ENCODE results near the gene CSMD2.
"Not testable (repeated sequence)": the region's sequence is repeated elsewhere in the genome, so short reads cannot be mapped to it uniquely, and the experiment has no call there.

CSMD2 gene

GRCh38 chr1:34108269-34108668 is 56.8 kb downstream of the CSMD2 start:
- H3K4me3 ChIP-seq (ENCODE audit: low read depth, low read length) = no peak overlapping the region
- no peak overlapping the region for H3K9ac ChIP-seq (ENCODE audit: low read depth, low read length)
- H3K4me1 ChIP-seq (ENCODE audit: control insufficient read depth, insufficient read depth, low read length) = peaks cover 11% of the 10 kb centered on the region; the same call in 1 of the 2 replicates
- no peaks in the 10 kb centered on the region for H3K27me3 ChIP-seq (ENCODE audit: control insufficient read depth, insufficient read depth, low read length)
- H3K27ac ChIP-seq (ENCODE audit: low read depth, low read length) = no peak overlapping the region
- H3K36me3 ChIP-seq (ENCODE audit: control insufficient read depth, insufficient read depth, low read length) = no peaks in the 10 kb centered on the region
- no peaks in the 10 kb centered on the region for H3K9me3 ChIP-seq (ENCODE audit: control insufficient read depth, insufficient read depth, low read length)

- Histone ChIP-seq H3K4me3 (ENCODE audit: low read depth, low read length) (no peak overlapping the region), H3K9ac (ENCODE audit: low read depth, low read length) (no peak overlapping the region), H3K9me3 (ENCODE audit: control insufficient read depth, insufficient read depth, low read length) (no peaks in the 10 kb centered on the region), H3K4me1 (ENCODE audit: control insufficient read depth, insufficient read depth, low read length) (no peaks in the 10 kb centered on the region), H3K27me3 (ENCODE audit: control insufficient read depth, insufficient read depth, low read length) (no peaks in the 10 kb centered on the region), H3K36me3 (ENCODE audit: control insufficient read depth, insufficient read depth, low read length) (no peaks in the 10 kb centered on the region), H3K27ac (ENCODE audit: low read depth, low read length) (no peak overlapping the region)
Measured at GRCh38 chr1:34101151-34101550, 63.9 kb downstream of the CSMD2 start.

- no peaks in the 10 kb centered on the region for H3K9me3 ChIP-seq (ENCODE audit: control insufficient read depth, insufficient read depth, low read length)
- no peak overlapping the region for H3K4me3 ChIP-seq (ENCODE audit: low read depth, low read length)
- H3K9ac ChIP-seq (ENCODE audit: low read depth, low read length) = no peak overlapping the region
- no peak overlapping the region for H3K27ac ChIP-seq (ENCODE audit: low read depth, low read length)
- no peaks in the 10 kb centered on the region for H3K4me1 ChIP-seq (ENCODE audit: control insufficient read depth, insufficient read depth, low read length)
- H3K27me3 ChIP-seq (ENCODE audit: control insufficient read depth, insufficient read depth, low read length) = no peaks in the 10 kb centered on the region
- H3K36me3 ChIP-seq (ENCODE audit: control insufficient read depth, insufficient read depth, low read length) = no peaks in the 10 kb centered on the region
Measured at GRCh38 chr1:34100332-34100731, 64.7 kb downstream of the CSMD2 start.

GRCh38 chr1:34092399-34092798 is 72.6 kb downstream of the CSMD2 start:
- H3K27me3 ChIP-seq (ENCODE audit: control insufficient read depth, insufficient read depth, low read length); H3K9ac ChIP-seq (ENCODE audit: low read depth, low read length); H3K4me3 ChIP-seq (ENCODE audit: low read depth, low read length); H3K27ac ChIP-seq (ENCODE audit: low read depth, low read length); H3K36me3 ChIP-seq (ENCODE audit: control insufficient read depth, insufficient read depth, low read length); H3K4me1 ChIP-seq (ENCODE audit: control insufficient read depth, insufficient read depth, low read length); H3K9me3 ChIP-seq (ENCODE audit: control insufficient read depth, insufficient read depth, low read length): not testable (repeated sequence)

GRCh38 chr1:34089731-34090130 is 75.3 kb downstream of the CSMD2 start:
- Histone ChIP-seq H3K4me3 (ENCODE audit: low read depth, low read length) (no peak overlapping the region), H3K9ac (ENCODE audit: low read depth, low read length) (no peak overlapping the region), H3K27me3 (ENCODE audit: control insufficient read depth, insufficient read depth, low read length) (no peaks in the 10 kb centered on the region), H3K4me1 (ENCODE audit: control insufficient read depth, insufficient read depth, low read length) (no peaks in the 10 kb centered on the region), H3K36me3 (ENCODE audit: control insufficient read depth, insufficient read depth, low read length) (peaks cover 7% of the 10 kb centered on the region; the same call in 1 of the 2 replicates), H3K9me3 (ENCODE audit: control insufficient read depth, insufficient read depth, low read length) (peaks cover 4% of the 10 kb centered on the region; the same call in 1 of the 2 replicates), H3K27ac (ENCODE audit: low read depth, low read length) (no peak overlapping the region)

- Histone ChIP-seq H3K9ac (ENCODE audit: low read depth, low read length) (no peak overlapping the region), H3K4me3 (ENCODE audit: low read depth, low read length) (no peak overlapping the region), H3K27me3 (ENCODE audit: control insufficient read depth, insufficient read depth, low read length) (no peaks in the 10 kb centered on the region), H3K4me1 (ENCODE audit: control insufficient read depth, insufficient read depth, low read length) (no peaks in the 10 kb centered on the region), H3K27ac (ENCODE audit: low read depth, low read length) (no peak overlapping the region), H3K9me3 (ENCODE audit: control insufficient read depth, insufficient read depth, low read length) (peaks cover 6% of the 10 kb centered on the region), H3K36me3 (ENCODE audit: control insufficient read depth, insufficient read depth, low read length) (peaks cover 7% of the 10 kb centered on the region; the same call in 1 of the 2 replicates)
Measured at GRCh38 chr1:34087986-34088385, 77.0 kb downstream of the CSMD2 start.

GRCh38 chr1:34086561-34086960 is 78.5 kb downstream of the CSMD2 start:
- Histone ChIP-seq H3K27ac (ENCODE audit: low read depth, low read length) (no peak overlapping the region), H3K36me3 (ENCODE audit: control insufficient read depth, insufficient read depth, low read length) (peaks cover 7% of the 10 kb centered on the region; the same call in 1 of the 2 replicates), H3K4me3 (ENCODE audit: low read depth, low read length) (no peak overlapping the region), H3K4me1 (ENCODE audit: control insufficient read depth, insufficient read depth, low read length) (no peaks in the 10 kb centered on the region), H3K27me3 (ENCODE audit: control insufficient read depth, insufficient read depth, low read length) (no peaks in the 10 kb centered on the region), H3K9me3 (ENCODE audit: control insufficient read depth, insufficient read depth, low read length) (peaks cover 2% of the 10 kb centered on the region), H3K9ac (ENCODE audit: low read depth, low read length) (no peak overlapping the region)

GRCh38 chr1:34083974-34084373 is 81.1 kb downstream of the CSMD2 start:
- no peak overlapping the region for H3K4me3 ChIP-seq (ENCODE audit: low read depth, low read length)
- peaks cover 8% of the 10 kb centered on the region for H3K9me3 ChIP-seq (ENCODE audit: control insufficient read depth, insufficient read depth, low read length)
- H3K36me3 ChIP-seq (ENCODE audit: control insufficient read depth, insufficient read depth, low read length) = peaks cover 7% of the 10 kb centered on the region; the same call in 1 of the 2 replicates
- H3K27ac ChIP-seq (ENCODE audit: low read depth, low read length) = no peak overlapping the region
- H3K9ac ChIP-seq (ENCODE audit: low read depth, low read length) = no peak overlapping the region
- no peaks in the 10 kb centered on the region for H3K27me3 ChIP-seq (ENCODE audit: control insufficient read depth, insufficient read depth, low read length)
- no peaks in the 10 kb centered on the region for H3K4me1 ChIP-seq (ENCODE audit: control insufficient read depth, insufficient read depth, low read length)

- not testable (repeated sequence) for H3K4me1 ChIP-seq (ENCODE audit: control insufficient read depth, insufficient read depth, low read length); H3K27me3 ChIP-seq (ENCODE audit: control insufficient read depth, insufficient read depth, low read length); H3K9ac ChIP-seq (ENCODE audit: low read depth, low read length); H3K36me3 ChIP-seq (ENCODE audit: control insufficient read depth, insufficient read depth, low read length); H3K9me3 ChIP-seq (ENCODE audit: control insufficient read depth, insufficient read depth, low read length); H3K4me3 ChIP-seq (ENCODE audit: low read depth, low read length); H3K27ac ChIP-seq (ENCODE audit: low read depth, low read length)
Measured at GRCh38 chr1:34082085-34082670, 82.9 kb downstream of the CSMD2 start.

- Histone ChIP-seq H3K4me1 (ENCODE audit: control insufficient read depth, insufficient read depth, low read length) (no peaks in the 10 kb centered on the region), H3K27ac (ENCODE audit: low read depth, low read length) (no peak overlapping the region), H3K27me3 (ENCODE audit: control insufficient read depth, insufficient read depth, low read length) (no peaks in the 10 kb centered on the region), H3K9me3 (ENCODE audit: control insufficient read depth, insufficient read depth, low read length) (peaks cover 6% of the 10 kb centered on the region; the same call in 1 of the 2 replicates), H3K4me3 (ENCODE audit: low read depth, low read length) (no peak overlapping the region), H3K9ac (ENCODE audit: low read depth, low read length) (no peak overlapping the region), H3K36me3 (ENCODE audit: control insufficient read depth, insufficient read depth, low read length) (no peaks in the 10 kb centered on the region)
Measured at GRCh38 chr1:34078383-34078782, 86.6 kb downstream of the CSMD2 start.

GRCh38 chr1:34075576-34075975 is 89.5 kb downstream of the CSMD2 start:
- Histone ChIP-seq H3K4me3 (ENCODE audit: low read depth, low read length) (no peak overlapping the region), H3K36me3 (ENCODE audit: control insufficient read depth, insufficient read depth, low read length) (no peaks in the 10 kb centered on the region), H3K27ac (ENCODE audit: low read depth, low read length) (no peak overlapping the region), H3K4me1 (ENCODE audit: control insufficient read depth, insufficient read depth, low read length) (no peaks in the 10 kb centered on the region; the same call in 1 of the 2 replicates), H3K9me3 (ENCODE audit: control insufficient read depth, insufficient read depth, low read length) (no peaks in the 10 kb centered on the region), H3K9ac (ENCODE audit: low read depth, low read length) (no peak overlapping the region), H3K27me3 (ENCODE audit: control insufficient read depth, insufficient read depth, low read length) (no peaks in the 10 kb centered on the region)

All from HUES48 (cell line).